ENCODE results near the gene GGT1.
"Not testable (repeated sequence)": the region's sequence is repeated elsewhere in the genome, so short reads cannot be mapped to it uniquely, and the experiment has no call there.

The GGT1 gene

GRCh38 chr22:24599958-24600715 is 2.9 kb upstream of the GGT1 start:
- not testable (repeated sequence) for DNase-seq (ENCODE audit: low read depth)

DNA sequence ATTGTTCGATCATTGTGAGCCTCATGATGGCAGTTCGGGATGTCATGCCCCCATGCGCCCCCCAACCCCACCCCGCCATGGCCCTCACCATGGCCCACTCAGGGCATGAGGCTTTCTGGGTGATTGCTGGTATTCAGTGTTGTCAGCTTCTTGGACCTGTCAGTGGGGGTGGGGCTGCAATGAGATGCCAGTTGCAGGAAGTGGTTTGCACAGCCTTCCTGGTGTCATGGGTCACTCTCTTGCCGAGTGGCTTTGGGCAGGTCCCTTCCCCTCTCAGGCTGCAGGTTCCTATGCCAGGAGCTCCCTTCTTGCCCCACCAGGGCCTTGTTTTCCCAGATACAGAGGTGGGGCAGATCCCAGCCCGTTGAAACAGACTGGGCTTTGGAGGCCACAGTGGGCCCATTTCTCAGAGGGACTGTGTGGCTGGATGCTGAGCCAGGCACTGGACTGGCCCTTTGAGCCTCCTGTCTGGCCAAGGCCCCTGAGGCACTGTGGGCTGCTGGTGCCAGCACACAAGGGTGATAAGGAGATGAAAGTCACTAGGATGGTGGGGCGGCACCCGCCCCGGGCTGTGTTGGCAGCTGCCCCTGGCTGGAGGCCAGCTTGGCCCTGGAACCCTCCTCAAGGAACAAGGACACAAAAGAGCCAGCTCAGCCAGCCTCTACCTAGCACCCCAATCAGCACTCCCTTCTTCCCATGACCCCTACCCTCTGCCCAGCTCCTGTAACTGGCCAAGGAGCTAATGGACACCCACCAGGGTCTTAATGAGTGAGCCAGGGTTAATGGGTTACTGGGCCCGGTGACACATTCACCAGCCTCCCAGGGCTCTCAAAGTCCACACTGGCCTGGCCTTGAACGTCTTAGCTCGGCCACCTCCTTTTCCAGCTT is 1.5 kb upstream of the GGT1 start:
- no peak for DNase-seq (ENCODE audit: low read depth)

DNA sequence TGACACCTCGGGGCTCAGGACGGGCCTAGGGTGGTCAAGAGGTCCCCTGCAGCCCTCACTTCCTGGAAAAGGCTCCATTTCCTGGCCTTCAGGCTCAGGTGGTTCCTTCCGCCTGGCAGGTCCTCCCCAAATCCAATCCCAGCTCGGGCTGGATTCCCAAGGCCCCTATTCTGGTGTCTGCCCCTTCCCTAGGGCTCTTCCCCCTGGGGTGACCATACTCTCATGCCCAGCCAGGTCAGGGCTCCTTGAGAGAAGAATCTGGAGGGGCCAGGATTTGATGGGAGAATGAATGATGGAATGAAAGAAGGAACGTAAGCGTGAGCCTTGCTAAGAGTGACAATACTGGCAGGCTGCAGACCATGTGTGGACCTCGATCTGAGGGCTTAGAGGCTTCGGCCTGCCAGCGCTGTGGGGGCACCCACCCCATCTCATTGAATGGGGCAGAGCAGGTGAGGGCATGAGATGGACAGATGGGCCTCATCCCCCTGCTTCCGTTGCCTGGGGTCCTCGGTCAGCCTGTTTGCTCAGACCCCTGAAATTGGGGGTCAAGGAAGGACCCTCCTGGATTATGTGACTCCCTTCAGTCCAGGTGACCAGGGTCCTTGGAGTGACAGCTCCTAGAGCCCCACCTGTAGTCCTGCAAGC is 766 bp upstream of the GGT1 start:
- DNase-seq (ENCODE audit: low read depth), result not testable (repeated sequence)

- not testable (repeated sequence) for DNase-seq (ENCODE audit: low read depth)
Measured at GRCh38 chr22:24603770-24604629, 1.0 kb downstream of the GGT1 start.

DNA sequence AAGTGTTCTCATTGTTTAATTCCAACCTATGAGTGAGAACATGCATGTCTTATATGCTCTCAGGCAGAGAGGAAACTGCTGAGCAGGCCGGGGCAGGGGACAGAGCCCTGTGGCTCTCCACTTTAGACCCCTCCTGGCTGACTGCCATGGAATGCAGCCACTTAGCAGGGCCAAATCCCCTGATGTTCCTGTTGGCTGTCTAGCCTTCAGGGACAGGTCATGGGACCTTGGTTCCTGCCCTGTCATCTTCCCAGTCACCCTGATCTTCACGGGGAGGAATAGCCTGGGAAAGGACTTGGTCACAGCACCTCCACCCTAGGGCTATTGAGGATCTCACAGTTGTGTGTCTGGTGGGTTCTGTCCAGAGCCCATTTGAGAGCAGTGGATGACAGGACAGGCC is 3.3 kb downstream of the GGT1 start:
- DNase-seq (ENCODE audit: low read depth), result not testable (repeated sequence)

DNA sequence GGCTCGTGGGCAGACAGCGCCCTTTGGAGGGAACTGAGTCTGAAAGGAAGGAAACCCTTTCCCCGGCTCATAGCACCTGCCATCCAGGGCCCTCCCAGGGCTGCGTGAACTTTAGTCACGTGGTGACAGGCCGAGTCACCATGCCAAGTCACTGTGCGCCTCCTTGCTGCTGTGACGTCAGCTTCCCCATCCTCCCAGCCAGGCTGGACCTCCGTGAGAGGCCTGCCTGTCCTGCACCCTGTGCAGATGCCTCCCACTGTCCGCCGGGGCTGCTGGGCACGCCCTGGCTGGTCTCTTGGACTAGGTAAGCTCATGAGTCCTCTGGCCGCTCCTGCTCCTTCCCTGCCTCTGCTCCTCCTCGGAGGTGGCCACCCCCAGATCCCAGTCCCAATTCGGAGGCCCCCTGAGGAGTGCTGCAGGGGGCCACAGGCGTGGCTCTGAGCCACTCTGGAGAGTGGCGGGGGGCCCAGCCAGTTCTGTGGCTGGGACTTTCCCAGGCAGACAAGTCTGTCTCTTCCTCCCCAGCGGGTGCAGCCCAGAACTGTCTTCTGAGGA is 4.5 kb downstream of the GGT1 start:
- peak; percentile 36 for DNase-seq (ENCODE audit: low read depth)

DNA sequence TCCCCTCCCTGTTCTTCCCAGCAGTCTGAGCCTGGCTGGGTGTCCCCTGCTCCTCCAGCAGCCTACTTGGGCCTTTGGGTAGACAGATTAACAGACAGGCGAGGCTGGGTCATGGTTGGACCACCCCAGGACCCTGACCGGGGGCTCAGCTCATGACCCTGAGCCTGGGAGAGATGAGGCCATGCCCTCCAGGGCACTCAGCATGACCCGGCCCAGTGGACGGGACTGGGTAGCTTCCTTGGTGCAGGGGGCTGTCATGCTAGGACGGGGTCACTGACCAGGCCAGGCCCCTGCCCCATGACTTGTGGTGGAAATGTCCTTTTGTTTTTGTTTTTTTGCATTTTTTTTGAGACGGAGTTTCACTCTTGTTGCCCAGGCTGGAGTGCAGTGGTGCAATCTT is 5.3 kb downstream of the GGT1 start:
- DNase-seq (ENCODE audit: low read depth), result not testable (repeated sequence)

GRCh38 chr22:24609888-24610287 is 6.9 kb downstream of the GGT1 start:
- DNase-seq (ENCODE audit: low read depth), result not testable (repeated sequence)

DNA sequence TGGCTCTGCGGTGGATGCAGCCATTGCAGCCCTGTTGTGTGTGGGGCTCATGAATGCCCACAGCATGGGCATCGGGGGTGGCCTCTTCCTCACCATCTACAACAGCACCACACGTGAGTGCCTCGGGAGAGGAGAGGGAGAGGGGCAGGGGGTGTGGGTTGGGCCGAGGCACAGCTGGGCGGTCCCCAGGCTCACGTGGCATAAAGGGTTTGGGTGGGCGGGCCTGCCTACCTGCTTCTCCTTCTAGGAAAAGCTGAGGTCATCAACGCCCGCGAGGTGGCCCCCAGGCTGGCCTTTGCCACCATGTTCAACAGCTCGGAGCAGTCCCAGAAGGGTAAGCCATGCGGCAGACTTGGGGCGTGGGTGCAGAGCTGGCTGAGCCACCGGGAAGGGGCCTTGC is 11.8 kb downstream of the GGT1 start:
- DNase-seq (ENCODE audit: low read depth), result not testable (repeated sequence)

- DNase-seq (ENCODE audit: low read depth), result not testable (repeated sequence)
Measured at GRCh38 chr22:24621244-24621643, 18.3 kb downstream of the GGT1 start.

GRCh38 chr22:24622596-24622995 is 19.6 kb downstream of the GGT1 start:
- DNase-seq (ENCODE audit: low read depth), result not testable (repeated sequence)

DNA sequence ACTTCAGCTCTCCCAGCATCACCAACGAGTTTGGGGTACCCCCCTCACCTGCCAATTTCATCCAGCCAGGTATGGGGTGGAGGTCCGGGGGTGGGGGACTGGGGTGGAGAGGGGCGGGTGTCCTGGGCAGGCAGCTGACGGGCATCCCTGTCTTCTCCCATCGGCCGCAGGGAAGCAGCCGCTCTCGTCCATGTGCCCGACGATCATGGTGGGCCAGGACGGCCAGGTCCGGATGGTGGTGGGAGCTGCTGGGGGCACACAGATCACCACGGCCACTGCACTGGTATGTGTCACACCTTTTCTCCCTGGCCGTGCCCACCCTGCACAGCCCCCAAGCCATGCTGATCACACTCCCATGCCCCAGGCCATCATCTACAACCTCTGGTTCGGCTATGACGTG is 24.9 kb downstream of the GGT1 start:
- not testable (repeated sequence) for DNase-seq (ENCODE audit: low read depth)

GRCh38 chr22:24629069-24629468 is 26.1 kb downstream of the GGT1 start:
- not testable (repeated sequence) for DNase-seq (ENCODE audit: low read depth)

DNA sequence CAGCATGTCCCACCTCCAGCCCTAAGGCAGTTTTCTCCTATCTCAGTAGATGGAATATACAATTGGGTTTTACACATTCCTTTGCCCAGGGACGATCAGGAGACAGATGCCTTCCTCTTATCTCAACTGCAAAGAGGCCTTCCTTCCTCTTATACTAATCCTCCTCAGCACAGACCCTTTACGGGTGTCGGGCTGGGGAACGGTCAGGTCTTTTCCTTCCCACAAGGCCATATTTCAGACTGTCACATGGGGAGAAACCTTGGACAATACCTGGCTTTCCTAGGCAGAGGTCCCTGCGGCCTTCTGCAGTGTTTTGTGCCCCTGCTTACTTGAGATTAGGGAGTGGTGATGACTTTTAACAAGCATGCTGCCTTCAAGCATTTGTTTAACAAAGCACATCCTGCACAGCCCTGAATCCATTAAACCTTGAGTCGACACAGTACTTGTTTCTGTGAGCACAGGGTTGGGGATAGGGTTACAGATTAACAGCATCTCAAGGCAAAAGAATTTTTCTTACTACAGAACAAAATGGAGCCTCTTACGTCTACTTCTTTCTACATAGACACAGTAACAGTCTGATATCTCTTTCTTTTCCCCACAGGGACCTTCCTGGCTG is 27.9 kb downstream of the GGT1 start:
- DNase-seq (ENCODE audit: low read depth), result not testable (repeated sequence)

DNA sequence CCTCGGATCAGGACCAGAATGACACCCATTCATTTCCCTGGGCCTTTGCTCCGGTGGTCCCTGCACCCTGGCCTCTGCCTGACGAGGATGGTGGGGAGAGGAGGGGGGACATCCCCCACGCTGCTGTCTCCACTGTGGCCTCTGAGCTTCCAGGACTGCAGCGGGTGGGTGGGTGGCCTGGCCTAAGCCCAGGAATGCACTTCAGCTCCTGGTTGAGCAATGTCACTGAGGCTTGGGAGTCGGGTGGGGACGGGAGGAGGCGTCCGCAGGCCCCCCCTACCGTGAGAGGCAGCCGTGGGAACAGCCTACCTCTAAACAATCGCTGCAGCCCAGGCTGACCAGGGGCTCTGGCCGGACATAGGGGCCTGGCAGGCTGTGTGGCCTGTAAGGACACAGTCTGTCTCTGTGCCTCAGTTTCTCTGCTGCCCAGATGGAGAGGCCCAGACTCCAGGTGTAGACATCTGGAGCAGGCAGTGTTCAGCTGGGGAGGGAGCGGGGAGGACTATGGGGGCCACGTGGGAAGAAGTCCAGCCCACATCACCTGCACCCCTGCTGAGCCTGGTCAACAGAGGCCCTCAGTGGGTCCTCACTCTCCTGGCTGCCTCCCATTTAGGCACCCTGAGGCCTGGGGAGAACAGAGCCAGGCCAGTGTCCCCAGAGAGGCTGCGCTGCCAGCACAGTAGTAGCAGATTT is 28.6 kb downstream of the GGT1 start:
- not testable (repeated sequence) for DNase-seq (ENCODE audit: low read depth)

DNA sequence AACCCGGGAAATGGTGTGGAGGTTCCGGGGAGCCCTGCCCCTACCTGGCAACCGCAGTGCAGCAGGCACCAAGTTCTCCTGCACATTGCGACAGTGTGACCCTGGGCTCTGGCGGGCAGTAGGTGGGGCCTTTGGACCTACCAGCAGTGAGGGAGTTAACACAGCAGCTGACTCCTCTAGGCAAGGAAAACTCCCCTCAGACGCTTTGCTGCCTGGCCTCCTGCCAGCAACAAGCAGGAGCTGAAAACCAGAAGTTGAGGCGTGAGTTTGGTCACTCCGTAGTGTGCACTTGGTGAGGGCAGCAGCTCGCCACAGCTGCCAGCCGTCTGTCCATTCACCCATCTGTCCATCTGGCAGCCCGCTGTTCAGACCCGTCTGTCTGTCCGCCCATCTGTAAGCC is 29.6 kb downstream of the GGT1 start:
- not testable (repeated sequence) for DNase-seq (ENCODE audit: low read depth)

GRCh38 chr22:24633231-24634023 is 30.4 kb downstream of the GGT1 start:
- not testable (repeated sequence) for DNase-seq (ENCODE audit: low read depth)

- DNase-seq (ENCODE audit: low read depth), result not testable (repeated sequence)
Measured at GRCh38 chr22:24634776-24635389, 31.9 kb downstream of the GGT1 start.

DNA sequence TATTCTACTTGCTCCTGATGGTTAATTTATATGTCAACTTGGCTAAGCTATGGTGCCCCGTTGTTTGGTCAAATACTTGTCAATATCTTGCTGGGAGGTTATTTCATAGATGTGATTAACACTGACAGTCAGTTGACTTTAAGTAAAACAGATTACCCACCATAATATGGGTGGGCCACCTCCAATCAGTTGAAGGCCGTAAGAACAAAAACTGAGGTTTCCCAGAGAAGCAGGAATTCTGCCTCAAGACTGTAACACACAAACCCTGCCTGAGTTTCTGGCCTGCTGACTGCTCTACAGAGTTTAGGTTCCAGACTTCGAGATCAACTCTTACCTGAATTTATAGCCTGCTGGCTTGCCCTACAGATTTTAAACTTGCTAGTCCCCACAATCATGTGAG is 33.5 kb downstream of the GGT1 start:
- not testable (repeated sequence) for DNase-seq (ENCODE audit: low read depth)
